ENCODE measurements around the gene ATP6AP1. TPM values are rescaled to one million over a fixed set of nuclear protein-coding genes. Genes with fewer than 3 reads are reported as not detected.

ATP6AP1 gene
- polyA plus RNA-seq, 1 experiment = 143 TPM

DNA sequence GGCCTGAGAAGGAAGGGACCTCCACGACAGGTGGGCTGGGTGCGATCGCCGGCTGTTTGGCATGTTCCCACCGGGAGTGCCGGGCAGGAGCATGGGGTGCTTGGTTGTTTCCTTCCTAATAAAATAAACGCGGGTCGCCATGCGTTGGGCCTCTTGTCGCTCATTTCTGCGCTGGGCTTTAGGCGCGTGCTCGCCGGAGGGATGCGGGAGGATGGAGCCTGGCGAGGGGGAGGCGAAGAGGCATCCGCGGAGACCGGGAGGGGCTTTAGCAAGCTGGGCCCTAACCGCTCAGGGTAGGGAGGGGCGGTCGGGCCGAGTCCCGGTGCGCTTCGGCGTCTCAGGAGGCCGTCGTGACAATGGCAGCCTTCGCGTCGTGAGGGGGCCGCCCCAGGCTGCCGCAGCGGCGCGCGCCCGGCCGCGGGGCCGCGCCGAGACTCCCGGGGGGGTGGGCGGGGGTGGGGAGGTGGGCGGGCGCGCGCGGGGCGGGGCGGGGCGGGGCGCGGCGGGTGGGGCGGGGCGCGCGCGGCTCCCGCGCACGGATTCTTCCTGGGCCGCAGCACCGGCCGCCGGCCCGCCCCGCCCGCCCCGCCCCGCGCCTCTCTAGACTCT is 8.0 kb downstream of the ATP6AP1 start:
- Histone ChIP-seq H3K4me3 (ENCODE audit: low read depth, low read length) (peak overlapping the region; percentile 76), H3K36me3 (ENCODE audit: control insufficient read depth, insufficient read depth, low read length) (peaks cover 18% of the 10 kb centered on the region), H3K27me3 (ENCODE audit: control insufficient read depth, insufficient read depth, low read length) (no peaks in the 10 kb centered on the region)
- no peak for DNase-seq (ENCODE audit: low read depth)
- TF ChIP-seq, protein P1, sequence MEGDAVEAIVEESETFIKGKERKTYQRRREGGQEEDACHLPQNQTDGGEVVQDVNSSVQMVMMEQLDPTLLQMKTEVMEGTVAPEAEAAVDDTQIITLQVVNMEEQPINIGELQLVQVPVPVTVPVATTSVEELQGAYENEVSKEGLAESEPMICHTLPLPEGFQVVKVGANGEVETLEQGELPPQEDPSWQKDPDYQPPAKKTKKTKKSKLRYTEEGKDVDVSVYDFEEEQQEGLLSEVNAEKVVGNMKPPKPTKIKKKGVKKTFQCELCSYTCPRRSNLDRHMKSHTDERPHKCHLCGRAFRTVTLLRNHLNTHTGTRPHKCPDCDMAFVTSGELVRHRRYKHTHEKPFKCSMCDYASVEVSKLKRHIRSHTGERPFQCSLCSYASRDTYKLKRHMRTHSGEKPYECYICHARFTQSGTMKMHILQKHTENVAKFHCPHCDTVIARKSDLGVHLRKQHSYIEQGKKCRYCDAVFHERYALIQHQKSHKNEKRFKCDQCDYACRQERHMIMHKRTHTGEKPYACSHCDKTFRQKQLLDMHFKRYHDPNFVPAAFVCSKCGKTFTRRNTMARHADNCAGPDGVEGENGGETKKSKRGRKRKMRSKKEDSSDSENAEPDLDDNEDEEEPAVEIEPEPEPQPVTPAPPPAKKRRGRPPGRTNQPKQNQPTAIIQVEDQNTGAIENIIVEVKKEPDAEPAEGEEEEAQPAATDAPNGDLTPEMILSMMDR (IDR thresholded peaks at IDR 0.05; ENCODE audit: insufficient read depth, low read depth, low read length) = no peak
- ChIA-PET CTCF (no interaction called here), POLR2A (no interaction called here)

DNA sequence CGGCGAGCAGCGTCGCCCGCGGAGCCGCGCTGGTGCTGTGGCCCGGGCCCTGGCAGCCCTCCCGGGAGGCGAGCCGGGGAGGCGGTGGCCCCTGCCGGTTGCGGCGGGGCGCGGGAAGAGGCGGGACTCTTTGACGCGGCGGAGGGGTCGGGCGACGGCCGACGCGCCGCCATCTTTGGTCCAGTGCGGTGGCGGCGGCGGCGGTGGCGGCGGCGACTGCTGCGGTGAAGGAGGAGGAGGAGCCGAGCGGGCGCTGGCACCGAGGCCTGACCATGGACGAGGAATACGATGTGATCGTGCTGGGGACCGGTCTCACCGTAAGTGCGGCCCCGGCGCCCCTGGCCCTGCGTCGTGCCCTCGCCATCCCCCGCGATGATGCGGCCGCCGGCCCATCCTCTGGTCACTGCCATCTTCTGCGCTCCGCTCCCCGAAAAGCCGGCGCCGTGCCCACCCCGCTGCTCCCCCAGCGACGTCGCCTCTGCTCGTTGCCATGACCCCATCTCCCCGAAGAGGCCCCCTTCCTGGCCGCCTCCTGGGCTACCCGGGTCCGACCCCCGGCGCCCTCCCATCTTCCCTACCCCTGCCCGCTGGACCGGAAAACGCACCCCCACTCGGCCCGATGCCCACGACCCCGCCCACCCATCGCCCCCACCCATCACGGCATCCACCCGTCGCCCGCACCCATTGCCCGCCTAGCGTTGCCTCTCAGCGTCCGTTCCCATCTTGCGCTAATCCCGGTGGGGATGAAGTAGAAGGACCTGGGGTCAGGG is 8.7 kb downstream of the ATP6AP1 start, which contains the start of gene GDI1:
TSS of gene GDI1 (plus strand) at position 172 of the 770 bp plus-strand sequence. CDS start at position 273, 101 bp downstream.
- H3K36me3 ChIP-seq (ENCODE audit: control insufficient read depth, insufficient read depth, low read length) = peaks cover 19% of the 10 kb centered on the region
- DNase-seq (ENCODE audit: low read depth) = no peak
- POLR2A ChIA-PET = no interaction called here
- no peaks in the 10 kb centered on the region for H3K27me3 ChIP-seq (ENCODE audit: control insufficient read depth, insufficient read depth, low read length)
- TF ChIP-seq, protein P1 (IDR thresholded peaks at IDR 0.05; ENCODE audit: insufficient read depth, low read depth, low read length) = no peak
- CTCF ChIA-PET = no interaction called here
- H3K4me3 ChIP-seq (ENCODE audit: low read depth, low read length) = peak within 1 kb of the TSS; percentile 76

DNA sequence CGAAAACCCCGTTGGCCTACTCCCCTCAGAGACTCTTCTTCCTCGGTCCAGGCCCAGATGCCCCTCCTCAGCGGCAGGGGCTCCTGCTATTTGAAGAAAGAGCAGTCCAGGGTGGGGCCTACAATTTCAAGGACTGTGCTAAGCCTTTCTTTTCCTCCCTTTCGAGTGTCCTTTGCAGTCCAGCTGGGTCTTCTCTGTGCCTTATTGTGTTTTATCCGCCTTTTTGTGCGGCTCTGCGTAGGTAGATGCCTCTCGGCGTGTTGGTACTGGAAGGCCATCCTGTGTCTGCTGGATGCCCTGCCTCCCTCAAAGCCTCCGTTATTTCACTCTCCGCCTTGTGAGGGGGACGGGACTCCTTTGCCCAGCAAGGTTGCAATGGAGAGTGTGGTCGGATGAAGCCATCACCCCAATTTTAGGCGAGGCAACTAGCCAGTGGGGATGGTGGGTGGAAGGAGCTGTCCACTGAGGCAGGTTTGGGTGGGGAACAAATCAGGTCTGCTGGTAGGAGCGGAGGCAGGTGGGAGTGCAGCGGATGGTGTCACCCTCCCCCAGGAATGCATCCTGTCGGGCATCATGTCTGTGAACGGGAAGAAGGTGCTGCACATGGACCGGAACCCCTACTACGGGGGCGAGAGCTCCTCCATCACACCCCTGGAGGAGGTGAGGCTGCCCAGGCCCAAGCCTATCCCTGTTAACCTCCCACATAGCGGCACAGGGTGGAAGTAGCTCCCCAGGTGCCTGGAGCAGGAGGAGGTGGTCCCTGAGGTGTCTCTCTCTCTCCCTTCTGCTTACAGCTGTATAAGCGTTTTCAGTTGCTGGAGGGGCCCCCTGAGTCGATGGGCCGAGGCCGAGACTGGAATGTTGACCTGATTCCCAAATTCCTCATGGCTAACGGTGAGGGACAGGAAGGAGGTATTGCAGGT is 9.8 kb downstream of the ATP6AP1 start:
- POLR2A ChIA-PET = no interaction called here
- no peaks in the 10 kb centered on the region for H3K27me3 ChIP-seq (ENCODE audit: control insufficient read depth, insufficient read depth, low read length)
- H3K36me3 ChIP-seq (ENCODE audit: control insufficient read depth, insufficient read depth, low read length) = peaks cover 22% of the 10 kb centered on the region
- no peak for DNase-seq (ENCODE audit: low read depth)
- TF ChIP-seq, protein P1 (IDR thresholded peaks at IDR 0.05; ENCODE audit: insufficient read depth, low read depth, low read length) = no peak
- H3K4me3 ChIP-seq (ENCODE audit: low read depth, low read length) = peak overlapping the region; percentile 76
- CTCF ChIA-PET = no interaction called here

DNA sequence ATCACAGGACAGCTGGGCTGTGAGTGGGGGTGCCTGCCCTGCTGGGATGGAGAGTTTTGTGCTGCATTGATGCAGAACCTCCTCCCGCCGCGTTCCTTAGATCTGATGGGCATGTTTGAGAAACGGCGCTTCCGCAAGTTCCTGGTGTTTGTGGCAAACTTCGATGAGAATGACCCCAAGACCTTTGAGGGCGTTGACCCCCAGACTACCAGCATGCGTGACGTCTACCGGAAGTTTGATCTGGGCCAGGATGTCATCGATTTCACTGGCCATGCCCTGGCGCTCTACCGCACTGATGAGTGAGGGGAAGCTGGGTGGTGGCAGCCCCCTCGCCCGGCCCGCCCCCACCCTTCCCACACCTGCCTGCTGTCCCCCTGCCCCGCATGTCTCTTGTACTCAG is 11.4 kb downstream of the ATP6AP1 start:
- Histone ChIP-seq H3K4me3 (ENCODE audit: low read depth, low read length) (no peak overlapping the region), H3K36me3 (ENCODE audit: control insufficient read depth, insufficient read depth, low read length) (peaks cover 17% of the 10 kb centered on the region), H3K27me3 (ENCODE audit: control insufficient read depth, insufficient read depth, low read length) (no peaks in the 10 kb centered on the region)
- TF ChIP-seq, protein P1 (IDR thresholded peaks at IDR 0.05; ENCODE audit: insufficient read depth, low read depth, low read length) = no peak
- no peak for DNase-seq (ENCODE audit: low read depth)
- ChIA-PET CTCF (no interaction called here), POLR2A (no interaction called here)
